ENCODE measurements around the gene LY6G6F.

Gene LY6G6F

GRCh38 chr6:31663126-31663960 is 43.3 kb upstream of the LY6G6F start:
- Histone ChIP-seq H2AFZ (ENCODE audit: low read length, unreplicated experiment) (no peak overlapping the region), H3K27me3 (ENCODE audit: insufficient read depth, low read length) (no peaks in the 10 kb centered on the region), H3K79me2 (ENCODE audit: control insufficient read depth, insufficient read depth, low read length, unreplicated experiment) (peaks cover 74% of the 10 kb centered on the region), H3K4me3 (ENCODE audit: low read depth, low read length) (peak overlapping the region; percentile 97), H3K4me1 (ENCODE audit: control insufficient read depth, insufficient read depth, low read length, unreplicated experiment) (peaks cover 22% of the 10 kb centered on the region), H3K27ac (ENCODE audit: low read depth, low read length) (peak overlapping the region; percentile 96), H3K36me3 (ENCODE audit: insufficient read depth, low read length) (peaks cover 16% of the 10 kb centered on the region)

- peaks cover 74% of the 10 kb centered on the region for H3K79me2 ChIP-seq (ENCODE audit: control insufficient read depth, insufficient read depth, low read length, unreplicated experiment)
- peaks cover 23% of the 10 kb centered on the region for H3K36me3 ChIP-seq (ENCODE audit: insufficient read depth, low read length)
- peak overlapping the region; percentile 59 for H2AFZ ChIP-seq (ENCODE audit: low read length, unreplicated experiment)
- peaks cover 18% of the 10 kb centered on the region for H3K4me1 ChIP-seq (ENCODE audit: control insufficient read depth, insufficient read depth, low read length, unreplicated experiment)
- peak overlapping the region; percentile 96 for H3K27ac ChIP-seq (ENCODE audit: low read depth, low read length)
- peak overlapping the region; percentile 97 for H3K4me3 ChIP-seq (ENCODE audit: low read depth, low read length)
- no peaks in the 10 kb centered on the region for H3K27me3 ChIP-seq (ENCODE audit: insufficient read depth, low read length)
These were observed 42.5 kb upstream of the LY6G6F start for GRCh38 chr6:31663961-31664789.

GRCh38 chr6:31664790-31665500 is 41.7 kb upstream of the LY6G6F start, which contains the start of gene GPANK1:
TSS of gene GPANK1 (minus strand) at chr6:31664997. CDS start at chr6:31664478, 519 bp downstream.
- Histone ChIP-seq H3K27ac (ENCODE audit: low read depth, low read length) (peak within 1 kb of the TSS; percentile 96), H3K36me3 (ENCODE audit: insufficient read depth, low read length) (peaks cover 26% of the 10 kb centered on the region), H3K27me3 (ENCODE audit: insufficient read depth, low read length) (no peaks in the 10 kb centered on the region), H3K79me2 (ENCODE audit: control insufficient read depth, insufficient read depth, low read length, unreplicated experiment) (peaks cover 70% of the 10 kb centered on the region), H3K4me3 (ENCODE audit: low read depth, low read length) (peak within 1 kb of the TSS; percentile 97), H3K4me1 (ENCODE audit: control insufficient read depth, insufficient read depth, low read length, unreplicated experiment) (peaks cover 14% of the 10 kb centered on the region), H2AFZ (ENCODE audit: low read length, unreplicated experiment) (peak within 1 kb of the TSS; percentile 82)

GRCh38 chr6:31665501-31666336 is 40.9 kb upstream of the LY6G6F start, which contains the start of gene CSNK2B:
TSS of gene CSNK2B (plus strand) at chr6:31666080. CDS start at chr6:31666832, 752 bp downstream.
- peaks cover 32% of the 10 kb centered on the region for H3K36me3 ChIP-seq (ENCODE audit: insufficient read depth, low read length)
- H2AFZ ChIP-seq (ENCODE audit: low read length, unreplicated experiment), result peak within 1 kb of the TSS; percentile 82
- H3K4me3 ChIP-seq (ENCODE audit: low read depth, low read length), result peak within 1 kb of the TSS; percentile 97
- peaks cover 14% of the 10 kb centered on the region for H3K4me1 ChIP-seq (ENCODE audit: control insufficient read depth, insufficient read depth, low read length, unreplicated experiment)
- peak within 1 kb of the TSS; percentile 96 for H3K27ac ChIP-seq (ENCODE audit: low read depth, low read length)
- H3K79me2 ChIP-seq (ENCODE audit: control insufficient read depth, insufficient read depth, low read length, unreplicated experiment), result peaks cover 66% of the 10 kb centered on the region
- H3K27me3 ChIP-seq (ENCODE audit: insufficient read depth, low read length), result no peaks in the 10 kb centered on the region

- Histone ChIP-seq H3K4me3 (ENCODE audit: low read depth, low read length) (peak overlapping the region; percentile 97), H3K27ac (ENCODE audit: low read depth, low read length) (peak overlapping the region; percentile 58), H3K36me3 (ENCODE audit: insufficient read depth, low read length) (peaks cover 37% of the 10 kb centered on the region), H3K4me1 (ENCODE audit: control insufficient read depth, insufficient read depth, low read length, unreplicated experiment) (peaks cover 14% of the 10 kb centered on the region), H3K27me3 (ENCODE audit: insufficient read depth, low read length) (no peaks in the 10 kb centered on the region), H3K79me2 (ENCODE audit: control insufficient read depth, insufficient read depth, low read length, unreplicated experiment) (peaks cover 66% of the 10 kb centered on the region), H2AFZ (ENCODE audit: low read length, unreplicated experiment) (no peak overlapping the region)
These were observed 40.2 kb upstream of the LY6G6F start for GRCh38 chr6:31666337-31666965.

- peaks cover 38% of the 10 kb centered on the region for H3K36me3 ChIP-seq (ENCODE audit: insufficient read depth, low read length)
- peaks cover 11% of the 10 kb centered on the region for H3K4me1 ChIP-seq (ENCODE audit: control insufficient read depth, insufficient read depth, low read length, unreplicated experiment)
- H2AFZ ChIP-seq (ENCODE audit: low read length, unreplicated experiment), result no peak within 1 kb of the TSS
- H3K27ac ChIP-seq (ENCODE audit: low read depth, low read length), result no peak within 1 kb of the TSS
- no peak within 1 kb of the TSS for H3K4me3 ChIP-seq (ENCODE audit: low read depth, low read length)
- no peaks in the 10 kb centered on the region for H3K27me3 ChIP-seq (ENCODE audit: insufficient read depth, low read length)
- H3K79me2 ChIP-seq (ENCODE audit: control insufficient read depth, insufficient read depth, low read length, unreplicated experiment), result peaks cover 39% of the 10 kb centered on the region
These were observed 37.0 kb upstream of the LY6G6F start, which contains the start of gene LY6G5B for GRCh38 chr6:31669676-31670075. TSS of gene LY6G5B (plus strand) at chr6:31669976. CDS start at chr6:31670951, 975 bp downstream.

- Histone ChIP-seq H3K4me3 (ENCODE audit: low read depth, low read length) (no peak overlapping the region), H3K36me3 (ENCODE audit: insufficient read depth, low read length) (peaks cover 5% of the 10 kb centered on the region; the same call in 1 of the 2 replicates), H3K79me2 (ENCODE audit: control insufficient read depth, insufficient read depth, low read length, unreplicated experiment) (no peaks in the 10 kb centered on the region), H3K27me3 (ENCODE audit: insufficient read depth, low read length) (no peaks in the 10 kb centered on the region), H3K27ac (ENCODE audit: low read depth, low read length) (no peak overlapping the region), H3K4me1 (ENCODE audit: control insufficient read depth, insufficient read depth, low read length, unreplicated experiment) (peaks cover 6% of the 10 kb centered on the region), H2AFZ (ENCODE audit: low read length, unreplicated experiment) (no peak overlapping the region)
These were observed 30.3 kb upstream of the LY6G6F start for GRCh38 chr6:31676322-31676903.

GRCh38 chr6:31676904-31677303 is 29.8 kb upstream of the LY6G6F start:
- Histone ChIP-seq H3K79me2 (ENCODE audit: control insufficient read depth, insufficient read depth, low read length, unreplicated experiment) (no peaks in the 10 kb centered on the region), H3K4me3 (ENCODE audit: low read depth, low read length) (no peak overlapping the region), H3K4me1 (ENCODE audit: control insufficient read depth, insufficient read depth, low read length, unreplicated experiment) (peaks cover 8% of the 10 kb centered on the region), H3K27me3 (ENCODE audit: insufficient read depth, low read length) (no peaks in the 10 kb centered on the region), H3K36me3 (ENCODE audit: insufficient read depth, low read length) (peaks cover 2% of the 10 kb centered on the region; the same call in 1 of the 2 replicates), H3K27ac (ENCODE audit: low read depth, low read length) (no peak overlapping the region), H2AFZ (ENCODE audit: low read length, unreplicated experiment) (no peak overlapping the region)

GRCh38 chr6:31677955-31678354 is 28.7 kb upstream of the LY6G6F start:
- H3K79me2 ChIP-seq (ENCODE audit: control insufficient read depth, insufficient read depth, low read length, unreplicated experiment), result no peaks in the 10 kb centered on the region
- H3K36me3 ChIP-seq (ENCODE audit: insufficient read depth, low read length), result no peaks in the 10 kb centered on the region
- H2AFZ ChIP-seq (ENCODE audit: low read length, unreplicated experiment), result no peak overlapping the region
- H3K27me3 ChIP-seq (ENCODE audit: insufficient read depth, low read length), result no peaks in the 10 kb centered on the region
- no peak overlapping the region for H3K27ac ChIP-seq (ENCODE audit: low read depth, low read length)
- peaks cover 8% of the 10 kb centered on the region for H3K4me1 ChIP-seq (ENCODE audit: control insufficient read depth, insufficient read depth, low read length, unreplicated experiment)
- no peak overlapping the region for H3K4me3 ChIP-seq (ENCODE audit: low read depth, low read length)

Measured in ACC112 (cell line).